Measurements from ENCODE around the gene TNFAIP2.

Gene TNFAIP2, protein sequence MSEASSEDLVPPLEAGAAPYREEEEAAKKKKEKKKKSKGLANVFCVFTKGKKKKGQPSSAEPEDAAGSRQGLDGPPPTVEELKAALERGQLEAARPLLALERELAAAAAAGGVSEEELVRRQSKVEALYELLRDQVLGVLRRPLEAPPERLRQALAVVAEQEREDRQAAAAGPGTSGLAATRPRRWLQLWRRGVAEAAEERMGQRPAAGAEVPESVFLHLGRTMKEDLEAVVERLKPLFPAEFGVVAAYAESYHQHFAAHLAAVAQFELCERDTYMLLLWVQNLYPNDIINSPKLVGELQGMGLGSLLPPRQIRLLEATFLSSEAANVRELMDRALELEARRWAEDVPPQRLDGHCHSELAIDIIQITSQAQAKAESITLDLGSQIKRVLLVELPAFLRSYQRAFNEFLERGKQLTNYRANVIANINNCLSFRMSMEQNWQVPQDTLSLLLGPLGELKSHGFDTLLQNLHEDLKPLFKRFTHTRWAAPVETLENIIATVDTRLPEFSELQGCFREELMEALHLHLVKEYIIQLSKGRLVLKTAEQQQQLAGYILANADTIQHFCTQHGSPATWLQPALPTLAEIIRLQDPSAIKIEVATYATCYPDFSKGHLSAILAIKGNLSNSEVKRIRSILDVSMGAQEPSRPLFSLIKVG

DNA sequence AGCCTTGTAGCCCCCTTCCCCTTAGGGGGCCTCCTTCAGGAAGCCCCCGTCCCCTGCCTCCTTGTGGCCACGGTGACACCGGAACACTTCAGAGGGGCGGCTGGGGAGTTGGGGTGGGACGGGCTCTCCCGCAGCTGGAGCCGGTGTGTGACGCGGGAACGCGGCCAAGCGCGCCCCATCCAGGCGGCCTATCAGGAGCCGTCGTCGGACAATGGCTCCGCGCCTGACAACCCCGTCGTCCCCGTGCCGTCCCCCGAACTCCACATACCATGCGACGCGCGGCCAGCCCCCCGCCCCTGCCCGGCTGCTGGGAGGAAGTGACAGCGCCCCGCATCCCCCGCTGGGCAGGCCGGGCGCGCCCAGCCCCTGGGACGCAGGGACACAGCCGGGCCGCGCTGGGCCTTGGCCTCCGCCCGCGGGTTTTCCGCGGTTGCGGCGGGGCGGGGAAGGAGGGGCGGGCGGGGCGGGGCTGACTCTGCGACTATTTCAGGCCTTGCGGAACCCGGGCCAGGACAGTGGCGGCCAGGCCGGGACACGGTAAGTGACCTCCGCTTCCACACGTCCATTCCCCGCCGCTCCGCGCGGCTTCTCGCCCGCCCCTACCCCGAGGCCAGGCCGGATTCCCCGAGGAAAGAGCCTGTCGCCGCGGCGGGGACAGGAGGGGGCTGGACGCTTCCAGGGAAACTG, at the start of gene TNFAIP2:
Gene TNFAIP2 (plus strand): TSS at position 515 of the 687 bp plus-strand sequence. CDS start 2,997 bp downstream, outside the sequence.
- in situ Hi-C loops (cut with HindIII; ENCODE audit: low sequenced_read_pairs) = no loop called here

DNA sequence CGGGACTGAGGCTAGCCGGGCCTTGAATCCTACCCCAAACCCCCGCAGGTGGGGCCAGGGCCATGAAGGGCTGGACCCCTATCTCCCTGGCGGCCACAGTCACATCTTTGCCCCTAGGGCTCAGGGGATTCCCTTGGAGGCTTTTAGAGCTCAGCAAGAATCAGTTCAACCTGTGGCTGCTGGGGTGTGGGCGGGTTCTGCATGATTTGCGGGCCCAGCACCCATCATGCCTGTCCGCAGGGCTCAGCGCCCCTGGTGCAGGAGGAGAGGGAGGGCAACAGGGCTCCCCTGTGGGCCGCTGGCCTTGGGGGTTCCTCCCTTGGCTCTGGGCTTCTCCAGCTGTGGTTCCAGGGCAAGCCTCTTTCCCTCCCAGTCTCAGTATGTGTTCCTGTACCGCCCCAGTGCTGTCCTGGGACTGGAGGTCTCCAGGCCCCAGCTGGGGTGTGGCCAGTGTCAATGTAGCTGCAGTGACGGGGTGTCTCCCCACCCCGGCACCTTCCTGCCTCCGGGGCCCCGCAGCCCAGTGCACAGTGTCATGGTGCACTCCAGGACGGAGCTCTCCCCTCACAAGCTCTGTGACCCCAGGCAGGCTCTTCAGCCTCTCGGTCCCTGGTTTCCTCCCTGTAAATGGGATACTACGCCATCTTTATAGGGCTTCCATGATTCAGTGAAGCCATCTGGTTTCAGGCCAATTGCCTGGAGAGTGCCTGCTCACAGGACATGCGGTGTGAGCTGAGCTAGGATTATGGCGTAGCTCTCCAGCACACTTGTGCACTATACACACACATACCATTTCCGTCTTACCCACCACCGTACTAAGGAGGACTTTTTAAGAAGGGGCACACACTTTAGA, 49.2 kb upstream of the TNFAIP2 start:
- in situ Hi-C loops (cut with HindIII; ENCODE audit: low sequenced_read_pairs) = no loop called here

DNA sequence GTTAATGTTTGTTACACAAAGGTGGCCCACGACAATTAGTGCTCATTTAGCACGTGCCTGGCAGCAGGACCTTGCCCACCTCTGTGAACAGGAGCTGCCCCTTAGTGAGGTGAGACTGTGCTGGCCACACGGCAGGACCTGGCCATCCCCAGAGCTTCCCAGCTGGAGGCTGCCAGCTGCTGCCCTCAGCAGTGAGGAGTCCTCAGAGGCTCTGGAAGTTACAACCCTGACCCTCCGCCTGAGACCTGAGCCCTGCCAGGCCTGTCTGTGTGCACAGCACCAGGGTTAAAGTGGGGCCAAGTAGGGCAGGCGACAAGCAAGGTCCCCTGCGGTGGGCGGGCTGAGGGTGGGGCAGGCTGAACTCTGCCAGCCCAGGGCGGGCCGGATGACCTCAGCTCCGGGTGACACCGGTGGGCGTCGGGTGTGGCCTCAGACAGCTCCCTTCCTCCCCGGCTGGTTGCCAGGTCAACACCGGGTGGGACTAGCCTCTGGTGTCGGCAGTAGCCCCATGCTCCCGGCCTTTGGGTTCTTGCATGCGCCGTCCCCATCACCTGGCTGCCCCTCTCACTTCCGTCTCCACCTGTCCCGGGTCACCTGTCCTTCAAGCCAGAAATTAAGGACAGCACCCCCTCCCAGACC, 48.4 kb upstream of the TNFAIP2 start:
- in situ Hi-C loops (cut with HindIII; ENCODE audit: low sequenced_read_pairs) = no loop called here

DNA sequence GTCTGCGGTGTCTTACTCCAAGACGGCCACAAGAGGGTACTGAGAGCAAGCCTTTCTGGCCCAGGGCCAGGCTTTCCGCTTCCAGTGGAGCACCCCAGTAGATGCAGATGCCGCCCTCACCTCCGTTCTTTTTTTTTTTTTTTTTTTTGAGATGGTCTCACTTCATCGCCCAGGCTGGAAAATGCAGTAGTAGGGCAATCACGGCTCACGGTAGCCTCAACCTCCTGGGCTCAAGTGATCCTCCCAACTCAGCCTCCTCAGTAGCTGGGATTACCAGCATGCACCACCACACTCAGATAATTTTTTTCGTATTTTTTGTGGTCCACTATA, 44.9 kb upstream of the TNFAIP2 start:
- in situ Hi-C loops (cut with HindIII; ENCODE audit: low sequenced_read_pairs) = no loop called here

DNA sequence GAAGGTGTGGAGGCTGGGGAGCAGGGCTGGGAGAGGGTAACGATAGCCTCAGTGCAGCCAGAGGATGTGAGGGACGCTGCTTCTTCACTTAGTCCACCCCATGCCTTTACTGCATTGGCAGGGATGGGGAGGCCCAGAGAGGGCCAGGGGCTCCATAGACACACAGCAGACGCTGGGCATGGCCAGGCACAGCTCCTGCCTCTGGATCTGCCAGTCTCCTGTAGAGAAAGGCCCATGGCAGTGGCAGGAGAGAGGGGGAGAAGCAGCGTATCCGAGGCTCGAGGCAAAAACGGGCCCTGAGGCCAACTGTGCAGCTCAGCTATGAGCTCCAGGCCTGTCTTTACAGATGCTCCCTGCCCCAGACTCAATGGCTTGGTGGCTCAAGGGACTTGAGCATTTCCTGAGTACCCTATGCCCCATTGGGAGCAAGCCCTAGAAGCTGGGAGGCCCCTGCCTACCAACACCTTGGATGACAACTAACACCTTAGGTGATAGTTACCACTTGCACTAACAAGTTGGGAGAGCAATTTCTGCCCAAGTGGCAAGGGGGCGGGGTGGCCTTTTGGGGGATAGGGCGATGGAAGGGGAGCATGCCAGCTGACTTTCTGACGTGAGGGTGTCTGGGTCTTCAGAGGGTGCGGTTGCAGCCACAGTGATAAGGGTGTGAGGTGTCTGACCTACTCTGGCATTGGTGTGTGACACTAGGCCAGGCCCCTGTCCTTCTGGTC, 44.2 kb upstream of the TNFAIP2 start:
- in situ Hi-C loops (cut with HindIII; ENCODE audit: low sequenced_read_pairs) = no loop called here

DNA sequence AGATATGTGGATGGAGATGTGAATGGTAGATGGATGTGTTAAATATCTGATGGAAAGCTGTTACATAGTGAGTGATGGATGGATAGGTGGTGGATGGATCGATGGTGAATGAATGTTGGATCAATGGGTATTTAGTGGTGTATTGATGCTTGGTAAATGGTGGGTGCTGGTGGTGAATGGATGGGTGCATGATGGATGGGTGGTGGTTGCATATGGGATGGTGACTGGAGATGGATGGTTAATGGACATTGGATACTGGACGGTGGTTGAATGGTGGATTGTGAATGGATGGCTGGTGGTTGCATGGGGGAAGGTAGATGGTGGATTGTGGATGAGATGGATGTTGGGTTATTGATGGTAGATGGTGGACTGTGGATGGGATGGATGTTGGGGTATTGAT, 41.3 kb upstream of the TNFAIP2 start:
- in situ Hi-C loops (cut with HindIII; ENCODE audit: low sequenced_read_pairs) = no loop called here

DNA sequence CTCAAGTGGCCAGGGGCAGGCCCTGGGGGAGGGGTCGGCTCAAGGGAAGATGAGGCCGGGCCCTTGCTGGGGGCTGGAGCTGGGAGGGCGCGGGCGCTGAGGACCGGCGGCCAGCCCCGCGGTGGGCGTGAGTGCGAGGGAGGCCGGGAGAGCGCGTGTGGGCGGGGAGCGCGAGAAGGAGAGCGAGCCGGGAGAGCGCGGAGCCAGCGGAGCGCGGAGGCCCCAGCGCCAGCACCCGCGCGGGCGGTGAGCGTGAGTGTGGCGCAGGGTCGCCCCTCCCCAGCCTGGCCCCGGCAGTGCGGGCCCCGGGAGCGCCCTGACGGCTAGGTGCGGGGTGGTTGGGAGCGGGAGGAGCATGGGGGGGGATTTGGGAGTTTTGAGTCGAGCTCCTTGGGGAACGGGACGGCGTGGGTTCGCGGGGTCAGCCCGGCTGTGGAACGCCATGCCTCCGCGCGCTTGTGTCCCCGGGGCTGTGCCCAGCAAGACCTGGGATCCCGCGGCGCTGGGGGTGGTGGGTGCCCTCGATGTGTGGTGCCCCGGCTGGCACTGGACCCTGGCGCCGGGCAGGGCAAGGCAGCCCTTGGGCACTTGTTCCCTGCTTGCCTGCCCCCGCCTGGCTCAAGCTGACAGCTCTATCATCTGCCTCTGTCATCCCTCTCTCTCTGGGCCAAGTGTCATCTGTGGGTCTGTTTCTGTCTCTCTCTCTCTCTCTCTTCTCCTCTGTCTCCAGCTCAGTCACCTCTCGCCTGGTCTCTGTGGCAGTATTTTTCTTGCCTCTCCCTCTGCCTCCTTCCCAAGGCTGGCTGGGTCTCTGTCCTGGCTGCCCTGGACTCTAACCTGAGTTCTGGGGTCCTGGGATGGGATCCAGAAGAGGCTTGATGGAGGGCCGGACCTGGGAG, 39.0 kb upstream of the TNFAIP2 start, which contains the start of gene LBHD2:
Gene LBHD2 (plus strand): TSS at position 190 of the 899 bp plus-strand sequence. CDS start 1,803 bp downstream, outside the sequence.
- in situ Hi-C loops (cut with HindIII; ENCODE audit: low sequenced_read_pairs) = no loop called here

DNA sequence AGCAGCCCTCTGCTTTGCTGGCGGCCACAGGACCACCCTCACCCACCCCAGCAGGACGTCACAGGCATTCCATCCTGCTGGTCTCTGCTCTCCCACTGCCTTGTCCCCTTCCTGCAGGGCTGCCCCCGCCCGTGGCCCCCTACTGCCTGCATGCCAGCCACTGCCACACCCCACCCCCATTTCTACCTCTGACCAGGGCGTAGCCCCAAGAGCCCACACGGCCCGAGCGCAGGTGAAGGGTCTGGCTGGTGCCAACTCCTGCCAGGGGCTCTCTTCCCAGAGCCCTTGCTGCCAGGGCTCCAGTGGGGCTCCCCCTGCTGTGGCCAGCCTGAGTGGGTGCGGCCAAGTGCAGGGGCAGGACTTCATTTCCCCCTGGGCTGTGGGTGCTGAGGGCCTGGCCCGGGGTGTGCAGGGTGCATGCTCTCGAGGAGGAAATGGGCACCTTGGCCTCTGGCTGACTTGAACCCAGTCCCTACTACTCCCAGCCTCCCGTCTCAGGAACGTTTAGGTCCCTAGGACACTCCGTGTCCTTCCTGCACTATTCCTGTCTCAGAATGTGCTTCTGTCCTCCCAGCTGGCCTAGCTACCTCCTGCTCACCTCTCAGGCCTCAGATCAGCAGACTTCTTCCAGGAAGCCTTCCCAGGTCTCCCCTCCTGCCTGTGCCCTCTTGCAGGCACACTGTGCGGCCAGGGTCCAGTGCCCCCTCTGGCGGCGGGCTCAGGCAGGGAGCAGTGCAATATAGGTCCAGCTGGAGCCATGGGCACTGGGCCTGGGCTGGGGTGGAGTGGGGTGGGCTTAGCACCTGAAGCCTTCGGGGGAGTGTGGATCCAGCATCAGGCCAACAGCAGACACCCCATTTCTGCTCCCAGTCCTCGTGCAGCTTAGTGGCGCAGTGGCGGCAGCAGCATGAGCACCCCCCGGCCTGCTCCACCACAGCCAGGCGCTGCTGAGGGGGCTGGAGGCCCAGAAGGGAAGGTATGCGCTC, 37.9 kb upstream of the TNFAIP2 start:
- in situ Hi-C loops (cut with HindIII; ENCODE audit: low sequenced_read_pairs) = no loop called here

DNA sequence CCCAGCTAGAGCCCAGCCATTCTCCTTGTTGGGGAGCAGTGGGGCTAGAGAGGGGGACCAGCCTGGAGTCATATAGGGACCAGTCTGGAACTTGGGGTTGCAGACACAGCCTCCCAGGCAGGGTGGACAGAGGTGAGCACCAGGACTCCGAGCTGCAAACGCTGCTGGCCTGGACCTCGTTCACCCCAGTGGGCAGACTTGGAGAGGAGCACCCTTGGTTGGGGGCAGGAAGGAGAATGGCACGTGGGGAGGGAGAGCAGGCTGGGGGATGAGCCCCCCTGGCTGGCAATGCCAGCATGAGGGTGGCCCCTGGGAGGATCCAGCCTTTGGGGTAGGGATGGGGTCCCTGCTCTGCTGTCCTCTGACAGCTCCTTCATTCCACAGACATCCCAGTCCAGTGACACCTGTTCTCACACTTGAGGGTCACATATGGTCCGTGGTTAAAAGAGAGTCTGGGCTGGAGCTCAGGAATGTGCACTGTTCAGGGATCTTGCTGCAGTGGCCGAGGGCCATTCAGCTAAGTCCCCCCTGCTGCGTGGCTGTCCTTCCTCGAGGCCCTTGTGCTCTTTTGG, 36.4 kb upstream of the TNFAIP2 start:
- in situ Hi-C loops (cut with HindIII; ENCODE audit: low sequenced_read_pairs) = no loop called here

DNA sequence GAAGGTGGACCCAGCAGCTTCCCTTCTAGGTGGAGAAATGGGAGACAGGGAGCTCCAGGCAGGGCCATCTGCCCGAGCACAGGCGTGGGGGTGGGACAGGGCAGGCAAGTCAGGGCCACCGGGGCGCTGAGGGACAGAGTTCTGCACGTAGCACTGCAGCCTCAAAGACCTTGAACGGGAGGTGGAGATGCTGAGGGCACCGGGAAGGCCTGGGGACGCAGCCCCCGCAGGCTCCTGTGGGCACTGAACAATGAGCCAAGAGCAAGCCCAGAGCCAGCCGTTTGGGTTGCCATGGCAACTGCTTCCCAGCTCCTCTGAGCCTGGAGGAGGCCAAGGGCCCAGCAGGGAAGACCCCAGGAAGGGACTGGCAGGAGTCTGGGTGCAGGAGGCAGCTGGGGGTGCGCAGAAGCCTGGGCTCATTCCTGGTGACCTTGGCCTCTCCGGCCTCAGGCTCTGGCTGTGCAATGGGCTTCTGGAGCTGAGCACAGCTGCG, 35.9 kb upstream of the TNFAIP2 start:
- in situ Hi-C loops (cut with HindIII; ENCODE audit: low sequenced_read_pairs) = no loop called here

DNA sequence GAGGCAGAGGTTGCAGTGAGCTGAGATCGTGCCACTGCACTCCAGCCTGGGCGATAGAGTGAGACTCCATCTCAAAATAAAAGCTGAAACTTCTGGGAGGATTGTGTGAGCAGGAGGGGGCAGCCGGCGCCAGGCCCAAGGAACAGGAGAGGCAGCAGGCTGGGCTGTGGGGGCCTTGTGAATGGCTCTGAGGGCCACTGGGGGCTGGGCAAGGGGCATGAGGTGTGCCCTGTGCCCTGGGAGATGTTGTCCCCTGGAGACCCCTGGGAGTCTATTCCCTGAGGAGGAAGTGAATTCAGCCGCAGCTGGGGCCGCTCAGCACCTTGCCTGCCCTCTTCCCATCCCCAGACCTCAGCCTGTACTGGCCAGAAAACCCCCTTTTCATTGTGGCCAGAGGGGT, 34.3 kb upstream of the TNFAIP2 start:
- in situ Hi-C loops (cut with HindIII; ENCODE audit: low sequenced_read_pairs) = no loop called here

DNA sequence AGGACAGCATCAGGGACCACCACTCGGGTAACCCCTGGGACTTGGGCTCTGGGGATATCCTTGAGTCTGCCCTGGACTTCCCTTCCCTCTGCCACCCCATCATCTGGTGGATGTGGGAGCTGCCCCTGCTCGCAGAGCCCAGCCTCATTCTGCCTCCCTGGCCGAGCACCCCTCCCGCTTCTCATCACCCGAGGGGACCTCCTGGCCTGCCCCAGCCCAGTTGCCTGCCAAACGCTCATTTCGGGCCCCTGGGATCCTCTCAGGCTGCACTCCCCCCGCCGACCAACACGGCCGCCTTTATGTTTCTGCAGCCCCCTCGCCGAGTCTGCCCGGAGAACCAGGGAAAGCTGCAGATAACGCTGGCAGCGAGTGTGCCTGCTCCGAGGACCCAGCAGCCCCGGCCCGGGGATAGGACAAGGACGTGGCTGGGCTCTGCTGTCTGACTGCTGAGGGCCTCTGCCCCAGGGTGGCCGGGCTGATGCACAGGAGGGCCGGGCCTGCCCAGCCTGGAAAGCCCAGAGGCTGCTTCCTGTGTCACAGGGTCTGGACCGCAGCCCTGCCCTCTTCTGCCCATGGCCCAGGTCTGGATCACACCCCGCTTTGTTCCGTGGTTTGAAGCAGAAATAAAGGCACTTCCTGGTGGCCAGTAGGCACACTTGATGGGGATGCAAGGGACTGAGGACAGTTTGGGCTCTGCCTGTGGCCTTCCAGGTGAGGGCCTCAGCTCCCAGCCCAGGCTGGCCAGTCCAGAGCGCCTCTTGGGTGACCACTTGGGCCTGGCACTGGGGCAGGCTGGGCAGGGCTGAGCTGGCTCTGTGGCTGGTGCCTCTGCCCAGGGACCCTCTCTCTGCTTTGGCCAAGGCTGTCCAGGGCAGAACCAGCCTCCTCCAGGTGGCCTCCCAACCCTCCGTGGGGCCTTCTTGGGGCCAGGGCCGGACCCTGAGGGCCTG, 33.6 kb upstream of the TNFAIP2 start:
- in situ Hi-C loops (cut with HindIII; ENCODE audit: low sequenced_read_pairs) = no loop called here

DNA sequence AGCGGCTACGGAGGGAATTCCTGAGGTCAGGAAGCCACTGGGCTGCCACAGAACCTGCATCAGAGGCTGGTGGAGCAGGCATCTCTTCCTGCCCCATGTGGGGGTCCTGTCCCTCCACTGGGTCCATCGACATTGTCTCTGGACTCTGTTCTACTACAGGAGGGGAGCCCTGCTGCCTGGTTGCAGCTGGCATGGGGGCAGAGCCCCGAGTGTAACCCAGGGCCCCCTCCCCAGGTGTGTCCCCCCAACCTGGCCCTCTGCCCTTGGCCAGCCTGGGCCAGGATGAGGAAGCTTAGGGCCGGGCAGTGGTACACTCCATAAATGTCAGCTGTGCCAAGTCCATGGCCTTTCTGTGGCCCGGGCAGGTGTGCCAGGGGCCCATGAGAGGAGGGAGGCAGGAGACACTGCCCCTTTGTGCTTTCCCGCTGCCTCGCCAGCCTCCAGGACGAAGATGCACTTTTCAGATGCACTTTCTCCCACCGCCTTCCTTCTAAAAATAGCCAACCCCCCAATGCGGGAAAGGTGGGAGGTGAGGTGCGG, 32.7 kb upstream of the TNFAIP2 start:
- in situ Hi-C loops (cut with HindIII; ENCODE audit: low sequenced_read_pairs) = no loop called here

DNA sequence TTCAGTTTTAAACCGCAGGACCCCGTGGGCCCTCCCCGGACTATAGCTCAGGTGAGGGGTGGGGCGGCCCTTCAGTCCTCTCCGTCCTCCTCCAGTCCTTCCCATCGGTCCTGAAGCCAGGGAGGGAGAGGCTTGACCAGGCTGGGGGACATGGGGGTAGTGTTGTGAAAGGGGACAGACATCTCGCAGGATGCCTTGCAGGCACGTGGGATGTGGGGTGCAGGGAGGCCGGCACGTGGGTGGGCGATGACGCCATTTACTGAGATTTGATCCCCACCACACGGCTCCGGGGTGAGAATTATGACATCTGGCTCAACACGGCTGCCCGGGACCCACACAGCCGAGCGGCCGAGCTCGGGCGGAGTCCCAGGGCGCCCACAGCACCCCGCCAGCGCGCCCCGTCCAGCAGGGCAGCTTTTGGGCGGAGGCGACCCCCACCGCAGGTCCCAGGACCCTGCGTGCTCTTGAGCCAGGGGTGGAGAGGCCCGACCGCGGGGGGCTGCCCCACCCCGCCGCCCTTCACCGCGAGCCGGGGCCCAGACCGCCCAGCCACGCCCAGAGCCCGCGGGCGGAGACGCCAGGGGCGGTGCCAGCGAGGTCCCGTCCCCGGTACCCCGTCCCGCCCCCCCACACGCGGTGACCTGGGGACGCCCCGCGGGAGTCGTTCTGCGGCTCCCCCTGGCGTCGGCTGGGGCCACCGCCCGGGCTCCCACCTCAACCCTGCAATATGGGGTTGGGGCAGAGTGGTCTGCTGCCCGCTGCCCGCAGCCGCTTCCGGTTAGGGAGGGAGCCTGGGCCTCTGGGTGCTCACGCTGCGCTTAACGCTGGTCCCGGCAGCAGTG, 32.0 kb upstream of the TNFAIP2 start:
- in situ Hi-C loops (cut with HindIII; ENCODE audit: low sequenced_read_pairs) = no loop called here

DNA sequence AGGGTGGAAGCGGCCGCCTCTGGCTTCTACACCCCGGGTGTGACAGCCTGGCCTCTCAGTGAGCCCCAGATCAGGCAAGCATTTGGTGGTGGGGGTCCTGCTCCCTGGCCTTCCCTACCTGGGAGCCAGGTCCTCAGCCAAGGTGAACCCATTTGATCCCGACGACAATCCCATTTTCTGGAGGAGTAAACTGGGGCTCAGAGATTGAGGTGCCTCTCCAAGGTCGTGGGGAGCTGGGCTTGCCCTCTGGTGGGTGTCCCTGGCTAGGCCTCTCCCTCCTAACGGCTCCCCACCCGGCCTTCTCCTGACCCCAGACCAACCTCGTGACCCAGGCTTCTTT, 31.4 kb upstream of the TNFAIP2 start:
- in situ Hi-C loops (cut with HindIII; ENCODE audit: low sequenced_read_pairs) = no loop called here
